ENCODE results near the gene ONECUT3.

ONECUT3 gene

GRCh38 chr19:1814833-1815604 is 61.7 kb downstream of the ONECUT3 start:
- DNase-seq (ENCODE audit: low read depth in 3 of 3), result no peak

DNA sequence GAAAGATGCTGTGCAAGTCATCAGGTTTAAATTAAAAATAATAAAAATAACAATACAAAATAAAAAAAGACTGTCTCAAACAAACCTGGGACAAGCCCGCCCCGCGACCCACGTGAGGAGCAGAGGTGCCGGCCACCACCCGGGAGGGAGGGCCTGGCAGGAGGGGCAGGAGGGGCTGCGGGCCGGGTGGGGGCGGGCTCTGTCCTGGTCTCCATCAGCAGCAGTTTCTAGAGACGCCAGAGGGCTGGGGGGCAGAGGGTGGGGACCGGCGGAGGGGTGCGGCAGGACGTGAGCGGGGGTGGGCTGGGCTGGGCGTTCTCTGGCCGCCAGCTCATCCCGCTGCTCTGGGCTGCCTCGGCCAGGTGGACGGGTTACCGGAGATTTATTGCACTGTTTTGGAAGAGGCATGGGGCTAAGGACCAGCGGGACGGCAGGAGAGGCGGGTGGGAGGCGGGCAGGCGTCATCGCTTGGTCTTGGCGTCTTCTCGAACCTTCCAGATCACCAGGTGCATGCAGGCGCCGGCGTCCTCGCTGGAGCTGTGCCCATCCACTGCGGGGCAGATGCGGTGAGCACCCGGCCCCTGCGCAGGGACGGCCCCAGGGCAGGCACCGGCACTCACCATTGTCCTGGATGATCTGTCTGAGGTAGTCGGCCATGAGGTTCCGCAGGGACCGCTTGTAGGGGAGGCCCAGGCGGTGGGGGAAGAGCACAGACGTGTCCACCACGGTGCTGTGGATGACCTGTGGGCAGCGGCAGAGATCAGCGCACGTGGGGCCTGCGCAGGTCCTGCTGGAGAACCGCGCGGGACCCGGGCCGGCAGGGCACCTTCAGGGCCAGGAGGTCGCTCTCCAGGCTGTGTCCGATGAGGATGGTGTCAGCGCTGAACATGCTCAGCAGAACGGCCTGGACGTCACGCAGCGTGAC is 62.6 kb downstream of the ONECUT3 start:
- DNase-seq (ENCODE audit: low read depth in 3 of 3), result no peak

DNA sequence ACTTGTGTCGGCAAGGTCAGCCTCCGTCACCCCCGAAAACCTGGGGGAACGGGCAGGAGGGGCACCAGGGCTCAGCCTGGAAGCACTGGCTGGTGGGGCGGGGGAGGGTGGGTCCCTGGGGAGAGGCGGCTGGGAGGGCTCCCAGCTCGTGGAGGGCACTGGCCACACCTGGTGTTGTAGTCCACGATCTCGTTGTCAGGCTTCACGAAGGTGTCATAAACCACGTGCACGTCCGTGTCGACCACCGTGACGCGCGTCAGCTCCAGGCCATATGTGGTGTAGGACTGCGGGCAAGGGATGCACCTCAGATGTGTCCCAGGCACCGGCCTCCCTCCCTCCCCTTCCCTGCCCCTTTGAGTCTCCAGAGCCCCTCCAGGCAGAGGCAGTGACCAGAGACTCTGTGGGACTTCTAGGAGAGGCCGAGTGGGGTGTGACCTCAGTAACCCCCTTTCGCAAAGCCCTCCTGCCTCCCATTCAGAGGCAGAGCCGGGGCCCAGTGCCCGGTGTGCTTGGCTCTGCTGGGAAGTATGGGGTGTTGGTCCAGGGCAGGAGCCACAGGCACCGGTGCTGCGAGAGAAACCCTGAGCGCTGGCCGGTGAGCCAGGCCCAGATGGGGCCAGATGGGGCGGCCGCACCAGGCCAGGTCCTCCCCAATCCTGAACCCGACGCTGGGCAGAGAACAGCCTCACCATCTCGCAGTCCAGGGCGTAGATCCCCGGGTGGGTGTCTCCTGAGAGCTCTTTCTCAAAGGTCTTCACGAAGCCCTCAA is 63.4 kb downstream of the ONECUT3 start:
- no peak for DNase-seq (ENCODE audit: low read depth in 3 of 3)

- no peak for DNase-seq (ENCODE audit: low read depth in 3 of 3)
These were observed 64.4 kb downstream of the ONECUT3 start for GRCh38 chr19:1817553-1818179.

DNA sequence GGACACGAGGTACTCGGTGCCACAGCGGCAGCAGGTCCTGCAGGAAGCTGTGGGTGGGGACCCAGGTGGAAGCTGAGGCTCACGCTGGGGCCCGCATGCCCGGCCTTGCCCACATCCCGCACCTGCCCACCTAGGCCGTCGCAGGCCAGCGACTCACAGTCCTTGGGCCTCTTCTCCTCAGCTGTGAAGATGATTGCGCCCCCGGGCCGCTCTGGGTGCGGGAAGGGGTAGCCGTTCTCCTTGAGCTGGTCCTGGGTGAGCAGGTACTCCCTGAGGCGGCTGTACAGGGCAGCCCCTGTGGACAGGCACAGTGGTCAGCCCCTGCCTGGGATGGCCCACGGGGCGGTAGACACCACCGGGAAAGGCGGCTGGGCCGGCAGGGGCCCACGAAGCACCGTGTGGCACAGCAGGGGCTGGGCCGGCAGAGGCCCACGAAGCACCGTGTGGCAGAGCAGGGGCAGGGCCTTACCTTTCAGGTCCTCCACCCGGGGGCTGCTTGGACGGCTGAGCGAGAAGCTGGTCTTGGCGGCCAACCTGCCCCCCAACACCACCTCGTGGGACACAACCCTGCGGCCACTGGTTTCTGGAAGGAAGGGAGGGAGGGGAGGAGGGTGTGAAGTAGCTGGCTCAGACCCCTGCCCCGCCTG is 65.4 kb downstream of the ONECUT3 start:
- DNase-seq (ENCODE audit: low read depth in 3 of 3), result no peak

DNA sequence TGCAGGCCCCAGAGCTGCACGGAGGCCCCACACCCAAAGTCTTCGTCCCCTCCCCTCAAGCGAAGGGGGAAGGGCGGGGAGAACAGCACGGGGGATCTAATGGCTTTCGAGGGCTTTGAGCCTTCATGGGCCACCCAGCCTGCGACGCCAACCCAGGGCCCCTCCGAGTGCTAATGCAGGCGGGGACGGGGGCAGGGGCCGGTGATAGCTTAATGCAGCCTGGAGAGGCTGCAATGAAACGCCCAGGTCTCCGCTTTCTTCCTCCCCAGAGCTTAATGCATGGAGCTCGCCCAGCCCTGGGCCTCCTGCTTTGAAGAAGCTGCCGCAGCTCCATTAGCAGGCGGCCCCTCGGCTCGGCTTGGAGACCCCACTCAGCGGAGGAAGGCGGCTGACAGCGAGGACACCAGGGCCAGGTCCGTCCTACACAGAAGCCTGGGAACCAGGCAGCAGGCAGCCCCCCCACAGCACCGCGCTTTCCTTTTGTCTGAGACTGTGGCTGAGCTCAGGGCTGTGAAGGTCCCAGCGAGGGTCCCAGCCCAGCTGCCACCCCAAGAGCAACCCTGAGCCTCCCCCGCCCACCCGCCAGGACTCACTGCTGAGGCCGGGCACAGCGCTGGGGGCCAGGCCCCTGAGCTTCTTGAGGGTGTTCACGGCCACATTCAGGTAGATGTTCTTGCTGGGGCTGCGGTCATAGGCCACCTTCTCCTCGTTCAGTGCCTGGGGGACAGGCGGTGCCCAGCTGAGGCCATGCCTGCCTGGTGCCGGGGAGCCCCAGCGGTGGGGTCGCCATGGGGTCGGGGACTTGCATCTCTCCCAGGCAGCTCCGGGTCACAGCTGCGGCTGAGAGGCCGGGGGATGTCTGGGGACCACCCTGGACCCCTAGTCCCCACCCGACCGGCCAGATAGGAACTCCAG is 66.3 kb downstream of the ONECUT3 start:
- no peak for DNase-seq (ENCODE audit: low read depth in 3 of 3)

- DNase-seq (ENCODE audit: low read depth in 3 of 3), result no peak
These were observed 68.9 kb downstream of the ONECUT3 start for GRCh38 chr19:1822210-1822609.

DNA sequence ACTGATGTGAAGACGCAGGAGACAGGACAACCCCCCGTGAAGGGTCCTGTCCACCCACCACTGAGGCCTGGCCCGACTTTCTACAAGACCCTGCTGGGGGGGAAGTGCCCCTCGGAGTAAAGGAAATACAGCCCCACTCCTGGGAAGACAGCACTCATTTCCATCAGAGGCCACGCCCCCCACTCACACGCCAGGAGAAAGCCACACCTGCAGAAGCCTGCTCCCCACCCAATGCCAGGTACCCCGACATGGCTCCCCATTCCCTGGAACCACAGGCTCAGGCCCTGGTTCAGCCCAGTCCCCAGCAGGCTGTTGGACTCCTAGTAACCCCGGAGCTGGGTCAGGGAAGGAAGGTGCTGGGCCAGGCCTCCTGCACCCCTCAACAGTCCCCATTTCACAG is 69.7 kb downstream of the ONECUT3 start:
- no peak for DNase-seq (ENCODE audit: low read depth in 3 of 3)

DNA sequence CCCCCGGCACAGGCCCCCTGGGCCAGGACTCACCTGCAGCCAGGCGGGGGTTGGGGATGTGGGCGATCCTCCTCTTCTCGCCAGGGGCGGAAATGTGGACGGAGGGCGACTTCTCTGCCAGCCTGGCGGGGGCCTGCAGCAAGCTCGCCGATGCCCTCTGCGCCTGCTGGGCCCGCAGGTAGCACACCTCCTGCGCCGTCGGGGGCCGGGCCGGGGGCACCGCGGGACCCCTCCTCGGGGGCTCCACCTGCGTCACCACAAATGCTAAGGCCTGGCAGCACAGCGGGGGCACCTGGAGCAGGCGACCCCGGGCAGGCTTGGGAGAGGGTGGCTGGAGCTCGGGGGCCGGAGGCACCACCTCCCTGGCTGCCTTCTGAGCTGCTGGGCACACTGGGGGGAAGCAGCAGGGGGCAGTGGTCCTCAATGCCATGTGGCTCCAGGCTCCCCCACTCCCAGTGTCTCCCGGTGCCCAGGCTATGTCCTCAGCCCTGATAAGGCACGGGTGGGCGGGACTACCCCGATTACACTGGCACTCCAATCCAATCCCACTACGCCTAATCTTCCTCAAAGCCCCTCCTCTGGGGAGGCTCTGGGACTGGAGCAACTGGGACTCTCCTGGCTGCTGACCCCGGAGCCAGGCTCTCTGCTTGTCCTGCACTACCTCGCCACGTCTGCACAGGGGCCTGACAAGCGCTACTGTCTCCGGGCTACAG is 70.4 kb downstream of the ONECUT3 start:
- DNase-seq (ENCODE audit: low read depth in 3 of 3), result no peak

DNA sequence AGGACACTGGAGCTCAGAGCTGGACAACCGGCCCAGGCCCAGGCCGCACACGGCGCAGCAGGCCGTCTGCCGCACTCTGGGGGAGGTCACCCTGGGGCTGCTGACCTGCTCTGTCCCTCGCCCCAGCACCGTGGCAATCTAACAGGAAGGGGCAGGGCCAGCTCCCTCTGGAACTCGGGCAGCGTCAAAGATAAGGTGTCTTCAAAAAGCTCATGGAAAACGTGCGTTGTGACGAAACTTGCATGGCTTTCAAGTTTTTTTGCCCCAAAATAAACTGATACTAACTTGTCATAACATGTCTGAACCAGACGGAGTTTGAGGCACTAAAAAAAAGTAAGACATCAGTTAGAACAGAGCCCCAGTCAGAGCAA is 70.9 kb downstream of the ONECUT3 start:
- DNase-seq (ENCODE audit: low read depth in 3 of 3), result no peak

GRCh38 chr19:1825909-1826556 is 72.7 kb downstream of the ONECUT3 start:
- DNase-seq (ENCODE audit: low read depth in 3 of 3), result peak; percentile 48 to 74 (median 67)

- DNase-seq (ENCODE audit: low read depth in 3 of 3), result no peak
These were observed 73.5 kb downstream of the ONECUT3 start for GRCh38 chr19:1826557-1827521.

DNA sequence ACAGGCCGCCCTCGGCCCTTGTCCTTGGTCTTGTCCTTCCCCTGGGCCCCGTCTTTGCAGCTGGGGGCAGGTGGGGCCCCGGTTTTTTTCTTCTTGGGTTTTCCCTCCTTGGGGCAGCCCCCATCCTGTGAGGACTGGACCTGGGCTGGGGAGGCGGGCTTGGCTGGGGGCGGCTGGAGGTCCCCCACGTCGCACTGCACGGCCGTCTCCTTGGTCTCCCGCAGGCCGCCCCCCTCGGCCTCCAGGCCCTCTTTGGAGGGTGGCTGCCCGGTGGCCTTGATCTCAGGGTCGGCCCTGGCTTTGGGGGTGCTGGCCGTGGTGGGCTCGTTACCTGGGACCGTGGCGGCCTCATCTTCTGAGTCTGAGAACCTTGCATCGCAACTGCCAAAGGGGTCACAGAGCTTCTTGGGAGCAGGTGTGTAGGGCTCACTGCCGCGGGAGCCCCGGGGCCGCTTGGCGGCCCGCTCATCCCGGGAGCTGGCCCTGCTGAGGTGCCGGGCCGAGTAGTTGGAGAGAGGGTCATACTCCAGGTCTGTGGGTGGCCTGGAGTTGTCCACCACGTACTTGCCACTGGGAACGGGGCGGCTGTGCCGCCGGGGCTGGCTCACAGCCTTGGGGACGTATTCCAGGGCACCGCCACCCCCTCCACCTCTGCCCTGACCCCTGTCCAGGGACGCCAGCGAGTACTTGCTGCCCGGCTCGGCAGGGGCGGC is 74.4 kb downstream of the ONECUT3 start:
- DNase-seq (ENCODE audit: low read depth in 3 of 3), result no peak

DNA sequence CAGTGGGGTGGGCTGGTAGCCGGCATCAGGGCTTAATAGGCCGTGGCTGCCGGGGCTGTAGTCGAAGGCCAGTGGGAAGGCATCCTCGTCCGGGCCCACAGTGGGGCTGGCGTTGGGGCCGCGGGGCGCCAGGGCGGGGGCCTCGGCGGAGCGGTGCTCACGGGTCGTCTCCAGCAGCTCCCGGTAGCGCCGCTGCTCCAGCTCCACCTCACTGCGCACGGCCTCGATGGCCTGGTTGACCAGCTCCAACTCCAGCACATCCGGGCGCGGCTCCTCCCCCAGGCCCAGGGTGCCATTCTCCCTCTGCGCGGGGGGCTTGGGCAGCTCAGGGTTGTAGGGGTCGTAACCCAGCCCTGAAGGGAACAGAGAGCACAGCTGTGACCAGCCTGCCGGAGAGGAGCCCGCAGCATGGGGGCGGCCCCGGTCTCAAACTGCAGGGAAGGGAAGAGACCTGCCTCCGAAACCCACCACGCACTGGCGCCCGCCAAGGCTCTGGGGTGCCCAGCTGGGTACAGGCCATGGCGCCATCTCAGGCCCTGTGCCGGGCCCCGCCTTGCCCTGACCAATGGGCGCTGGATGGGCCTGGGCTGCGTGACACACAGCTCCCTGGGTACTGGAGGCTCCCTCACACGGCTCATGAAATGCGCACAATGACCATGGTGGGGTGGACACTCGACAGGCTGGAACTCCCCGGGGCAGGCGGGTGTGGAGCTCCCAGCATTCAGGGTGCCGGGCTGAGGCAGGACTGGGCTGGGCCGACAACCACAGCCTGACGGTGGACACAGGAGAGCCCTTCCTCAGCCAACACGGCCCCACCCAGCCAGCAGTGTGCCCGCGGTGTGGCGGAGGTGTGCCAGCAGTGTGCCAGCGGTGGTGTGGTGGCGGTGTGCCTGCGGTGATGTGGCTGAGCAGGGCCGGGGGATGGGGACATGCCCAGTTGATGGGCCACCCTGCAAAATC is 75.3 kb downstream of the ONECUT3 start:
- no peak for DNase-seq (ENCODE audit: low read depth in 3 of 3)

DNA sequence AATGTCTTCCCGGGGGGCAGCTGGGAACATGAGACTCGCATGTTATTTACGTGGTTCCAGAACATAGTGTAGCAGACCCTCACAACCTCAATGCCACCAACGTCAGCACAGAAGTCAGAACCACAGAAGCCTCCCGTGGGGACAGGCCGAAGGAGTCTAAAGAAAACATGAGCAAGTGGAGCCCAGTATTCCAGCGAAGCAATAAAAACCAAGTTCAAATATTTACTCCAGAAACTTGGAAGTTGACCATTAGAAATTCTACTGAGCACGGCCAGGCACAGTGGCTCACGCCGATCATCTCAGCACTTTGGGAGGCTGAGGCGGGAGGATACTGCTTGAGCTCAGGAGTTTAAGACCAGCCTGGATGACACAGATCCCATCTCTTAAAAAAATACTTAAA is 76.7 kb downstream of the ONECUT3 start:
- DNase-seq (ENCODE audit: low read depth in 3 of 3), result no peak

DNA sequence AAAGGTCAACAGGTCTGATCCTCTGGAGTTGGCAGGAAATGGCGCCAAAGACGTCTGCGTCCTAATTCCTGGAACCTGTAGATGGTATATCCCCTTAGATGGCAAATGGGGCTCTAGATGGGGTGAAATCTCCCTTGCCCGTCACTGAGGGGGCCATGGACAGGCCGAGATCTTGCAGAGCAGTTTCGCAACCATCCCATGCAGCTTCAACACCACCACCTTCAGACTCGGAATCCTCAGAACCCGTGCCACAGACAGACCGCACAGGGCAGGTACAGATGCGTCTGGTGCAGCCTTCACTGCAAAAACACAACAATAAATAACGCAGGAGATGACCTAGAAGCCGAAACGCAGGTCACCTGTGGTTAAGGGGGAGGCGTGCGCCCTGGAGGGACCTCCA is 77.3 kb downstream of the ONECUT3 start:
- DNase-seq (ENCODE audit: low read depth in 3 of 3), result no peak
